Activated T-helper 2 cell treated with anti-CD3 and anti-CD28 coated beads, Interferon-gamma antibody, Interleukin-2, Interleukin-4, amounts not matched to agents 10 μg/mL and 5 μg/mL and 100 μg/mL, durations not matched to agents 14 hours and 24 hours and 36 hours (primary cell): Measurements from ENCODE around the gene OR5AC2. TPM values are rescaled to one million over a fixed set of nuclear protein-coding genes. Genes with fewer than 3 reads are reported as not detected.
A peak's percentile ranks its signal among the peaks of the same experiment; 100 is the strongest.

ENCODE experiments used
- DNase-seq: peaks from one replicate; pipeline ENCODE4 v3.0.0; 2021; ENCODE audit warnings: low spot score
- H3K27ac Mint-ChIP-seq: one replicate; pipeline ENCODE4 v1.8.0; 2021; ENCODE audit warnings: mixed read lengths
- H3K27me3 Mint-ChIP-seq: one replicate; pipeline ENCODE4 v1.8.0; 2021; ENCODE audit warnings: low read depth, mixed read lengths
- H3K36me3 Mint-ChIP-seq: one replicate; pipeline ENCODE4 v1.8.0; 2021; ENCODE audit warnings: low read depth, mixed read lengths
- H3K4me1 Mint-ChIP-seq: one replicate; pipeline ENCODE4 v1.8.0; 2021; ENCODE audit warnings: low read depth, mixed read lengths
- H3K4me3 Mint-ChIP-seq: one replicate; pipeline ENCODE4 v1.8.0; 2021; ENCODE audit warnings: low read depth, mild to moderate bottlenecking, moderate library complexity, mixed read lengths
- H3K9me3 Mint-ChIP-seq: one replicate; pipeline ENCODE4 v1.8.0; 2021; ENCODE audit warnings: mixed read lengths
- intact Hi-C: fragments of 100-400 bp; cut with micrococcal nuclease; formaldehyde crosslinking; loops from one replicate; pipeline ENCODE4 v1.15.1; 2023
- total RNA-seq: library from RNA; stranded (reverse); gene quantifications from 2 replicates; pipeline ENCODE4 v1.2.3, GENCODE V29; 2022

The OR5AC2 gene
- not detected in 2 replicates for total RNA-seq

- Mint-ChIP-seq H3K36me3 (no peaks in the 10 kb centered on the region), H3K27me3 (peaks cover 2% of the 10 kb centered on the region), H3K4me1 (no peaks in the 10 kb centered on the region), H3K27ac (no peak within 1 kb of the TSS), H3K4me3 (no peak within 1 kb of the TSS), H3K9me3 (no peaks in the 10 kb centered on the region)
- intact Hi-C loops: no loop called here
- no peak for DNase-seq
Observed at GRCh38 chr3:98086873-98087272, at the start of gene OR5AC2. OR5AC2 (plus strand) TSS chr3:98087173; CDS start chr3:98087173, 0 bp downstream.

GRCh38 chr3:98038286-98038685 is 48.7 kb upstream of the OR5AC2 start:
- peaks cover 11% of the 10 kb centered on the region for H3K9me3 Mint-ChIP-seq
- intact Hi-C loops: loop anchor here (1.0 to 5.0 kb wide), 7 partner anchors 66 to 779 kb away; partner anchors contain the start of genes ARL6, CPOX and RIOX2
- DNase-seq: no peak
- H3K4me1 Mint-ChIP-seq: peaks cover 18% of the 10 kb centered on the region
- H3K27ac Mint-ChIP-seq: peak overlapping the region; percentile 68
- H3K27me3 Mint-ChIP-seq: peaks cover 24% of the 10 kb centered on the region
- H3K4me3 Mint-ChIP-seq: no peak overlapping the region
- peaks cover 4% of the 10 kb centered on the region for H3K36me3 Mint-ChIP-seq

DNA sequence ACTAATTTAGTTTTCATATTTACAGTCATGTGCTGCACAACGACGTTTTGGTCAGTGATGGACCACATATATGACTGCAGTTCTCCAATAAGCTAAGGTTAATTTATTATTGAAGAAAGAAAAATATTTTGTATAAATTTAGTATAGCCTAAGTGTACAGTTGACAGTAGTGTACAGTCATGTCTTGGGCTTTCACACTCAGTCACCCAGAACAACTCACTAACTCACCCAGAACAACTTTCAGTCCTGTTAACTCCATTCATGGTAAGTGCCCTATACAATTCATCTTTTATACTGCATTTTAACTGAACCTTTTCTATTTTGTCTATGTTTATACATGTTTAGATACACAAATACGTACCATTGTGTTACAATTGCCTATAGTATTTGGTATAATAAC is 48.1 kb upstream of the OR5AC2 start:
- peaks cover 25% of the 10 kb centered on the region for H3K27me3 Mint-ChIP-seq
- DNase-seq: no peak

DNA sequence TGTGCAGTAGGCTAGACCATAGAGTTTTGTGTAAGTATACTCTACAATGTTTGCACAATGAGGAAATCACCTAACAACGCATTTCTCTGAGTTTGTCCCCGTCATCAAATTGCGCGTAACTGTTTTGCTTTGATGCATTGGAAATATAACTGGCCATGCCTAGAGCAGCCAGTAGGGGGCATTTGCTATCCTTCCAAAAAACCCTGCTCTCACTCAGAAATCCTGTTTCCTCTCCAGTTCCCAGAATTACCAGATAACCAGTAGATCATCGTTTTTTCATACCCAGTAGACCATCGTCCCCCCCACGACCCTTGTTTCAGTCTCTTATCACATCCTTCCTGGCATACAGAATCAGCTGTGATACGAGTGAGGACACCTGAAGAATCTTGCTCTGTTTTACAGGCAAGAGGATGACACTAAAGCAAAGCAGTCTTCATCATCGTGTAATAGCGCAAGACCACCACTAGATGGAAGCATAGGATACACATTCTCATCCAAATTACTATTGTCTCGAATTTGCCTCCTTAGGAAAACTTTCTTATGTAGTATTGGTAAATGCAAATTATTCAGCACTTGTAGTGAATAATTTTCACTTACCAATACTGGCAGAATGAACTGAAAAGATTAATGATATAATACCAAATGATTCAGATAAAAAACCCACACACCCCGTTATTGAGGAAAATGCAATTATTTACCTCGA is 47.5 kb upstream of the OR5AC2 start:
- Mint-ChIP-seq H3K4me3 (peak overlapping the region; percentile 85), H3K27ac (peak overlapping the region; percentile 93), H3K4me1 (peaks cover 15% of the 10 kb centered on the region), H3K36me3 (peaks cover 4% of the 10 kb centered on the region), H3K9me3 (peaks cover 11% of the 10 kb centered on the region), H3K27me3 (peaks cover 27% of the 10 kb centered on the region)
- intact Hi-C loops: loop anchor here (1.0 to 5.0 kb wide), 8 partner anchors 67 to 777 kb away; partner anchors contain the start of genes CLDND1, CPOX and RIOX2
- DNase-seq: peak; percentile 77

More for the DNA sequence above, 48.1 kb upstream of the OR5AC2 start:
- Mint-ChIP-seq H3K4me3 (no peak overlapping the region), H3K27ac (peak overlapping the region; percentile 93), H3K36me3 (peaks cover 4% of the 10 kb centered on the region), H3K4me1 (peaks cover 17% of the 10 kb centered on the region), H3K9me3 (peaks cover 11% of the 10 kb centered on the region)
- intact Hi-C loops: loop anchor here (1.0 to 5.0 kb wide), 9 partner anchors 67 to 778 kb away; partner anchors contain the start of genes ARL6, CLDND1, CPOX and RIOX2

GRCh38 chr3:98041350-98041749 is 45.6 kb upstream of the OR5AC2 start:
- intact Hi-C loops: no loop called here
- H3K27me3 Mint-ChIP-seq: peaks cover 30% of the 10 kb centered on the region
- no peak overlapping the region for H3K27ac Mint-ChIP-seq
- H3K36me3 Mint-ChIP-seq: peaks cover 4% of the 10 kb centered on the region
- H3K4me3 Mint-ChIP-seq: no peak overlapping the region
- peaks cover 11% of the 10 kb centered on the region for H3K9me3 Mint-ChIP-seq
- peaks cover 15% of the 10 kb centered on the region for H3K4me1 Mint-ChIP-seq
- no peak for DNase-seq

GRCh38 chr3:98048586-98048985 is 38.4 kb upstream of the OR5AC2 start:
- Mint-ChIP-seq H3K9me3 (no peaks in the 10 kb centered on the region), H3K4me3 (no peak overlapping the region), H3K27ac (no peak overlapping the region), H3K27me3 (peaks cover 26% of the 10 kb centered on the region), H3K36me3 (no peaks in the 10 kb centered on the region), H3K4me1 (no peaks in the 10 kb centered on the region)
- no peak for DNase-seq
- intact Hi-C loops: no loop called here

DNA sequence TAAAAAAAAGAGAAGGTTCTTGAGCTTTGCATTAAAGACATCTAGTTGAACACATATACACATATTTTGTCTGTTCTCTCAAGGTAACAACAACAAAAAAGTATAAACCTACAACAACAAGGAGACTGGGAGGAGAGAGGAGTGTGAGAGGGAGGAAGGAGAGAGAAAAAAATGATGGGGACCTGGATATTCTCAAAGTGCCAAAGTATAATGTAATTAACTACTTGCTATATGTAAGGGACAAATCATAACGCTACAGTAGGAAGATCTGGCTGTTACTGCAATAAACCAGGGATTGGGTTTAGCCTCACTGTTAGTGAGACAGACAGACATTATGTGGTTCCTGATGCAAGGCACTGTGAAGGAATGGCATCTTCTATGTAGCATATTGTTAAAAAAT is 37.7 kb upstream of the OR5AC2 start:
- Mint-ChIP-seq H3K4me3 (no peak overlapping the region), H3K36me3 (no peaks in the 10 kb centered on the region), H3K27ac (no peak overlapping the region), H3K9me3 (no peaks in the 10 kb centered on the region), H3K4me1 (no peaks in the 10 kb centered on the region), H3K27me3 (peaks cover 23% of the 10 kb centered on the region)
- intact Hi-C loops: no loop called here
- no peak for DNase-seq

DNA sequence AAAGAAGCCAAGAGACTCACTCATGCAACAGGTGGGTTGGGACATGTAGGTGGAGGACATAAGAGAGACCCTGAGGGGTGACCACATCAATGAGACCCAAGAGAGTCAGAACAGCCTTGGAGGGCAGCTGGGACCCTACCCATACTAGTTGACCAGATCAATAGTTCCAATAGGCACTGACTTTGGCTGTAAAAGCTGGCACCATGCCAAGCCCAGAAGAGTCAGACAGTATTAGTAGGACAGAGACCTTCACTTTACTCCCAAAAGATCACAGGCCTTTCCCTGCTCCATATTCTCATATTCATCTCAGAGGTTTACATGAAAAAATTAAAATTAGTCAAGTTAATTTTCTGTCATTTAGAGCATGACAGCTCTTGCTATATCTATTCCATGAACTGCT is 30.9 kb upstream of the OR5AC2 start:
- H3K36me3 Mint-ChIP-seq: no peaks in the 10 kb centered on the region
- no peak for DNase-seq
- intact Hi-C loops: no loop called here
- no peak overlapping the region for H3K27ac Mint-ChIP-seq
- H3K4me1 Mint-ChIP-seq: no peaks in the 10 kb centered on the region
- no peaks in the 10 kb centered on the region for H3K9me3 Mint-ChIP-seq
- peaks cover 14% of the 10 kb centered on the region for H3K27me3 Mint-ChIP-seq
- no peak overlapping the region for H3K4me3 Mint-ChIP-seq

- Mint-ChIP-seq H3K27ac (no peak overlapping the region), H3K9me3 (no peaks in the 10 kb centered on the region), H3K4me3 (no peak overlapping the region), H3K27me3 (peaks cover 15% of the 10 kb centered on the region), H3K4me1 (no peaks in the 10 kb centered on the region), H3K36me3 (no peaks in the 10 kb centered on the region)
- intact Hi-C loops: no loop called here
- DNase-seq: no peak
Observed at GRCh38 chr3:98057631-98058030, 29.3 kb upstream of the OR5AC2 start.

GRCh38 chr3:98058244-98058960 is 28.6 kb upstream of the OR5AC2 start:
- Mint-ChIP-seq H3K36me3 (no peaks in the 10 kb centered on the region), H3K27me3 (peaks cover 17% of the 10 kb centered on the region), H3K4me3 (no peak overlapping the region), H3K27ac (no peak overlapping the region), H3K9me3 (no peaks in the 10 kb centered on the region), H3K4me1 (no peaks in the 10 kb centered on the region)
- no peak for DNase-seq
- intact Hi-C loops: no loop called here

DNA sequence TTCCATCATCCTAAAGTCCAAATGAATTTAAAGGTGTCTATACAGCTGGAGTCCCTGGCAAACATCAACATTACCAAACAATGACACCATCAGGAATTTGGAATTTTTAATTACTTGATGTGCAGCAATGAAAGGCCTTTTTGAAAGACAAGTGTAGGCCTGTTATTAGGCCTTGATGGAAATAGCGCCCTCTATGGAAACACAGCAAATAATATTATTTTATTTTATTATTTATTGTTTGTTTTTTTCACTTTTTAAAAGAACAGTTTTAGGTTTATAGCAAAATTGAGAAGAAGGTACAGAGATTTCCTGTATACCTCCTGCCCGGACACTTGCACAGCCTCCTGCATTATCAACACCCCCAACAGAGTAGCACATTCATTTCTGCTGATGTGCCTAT is 18.1 kb upstream of the OR5AC2 start:
- H3K4me1 Mint-ChIP-seq: no peaks in the 10 kb centered on the region
- H3K9me3 Mint-ChIP-seq: no peaks in the 10 kb centered on the region
- no peak overlapping the region for H3K4me3 Mint-ChIP-seq
- intact Hi-C loops: no loop called here
- peaks cover 16% of the 10 kb centered on the region for H3K27me3 Mint-ChIP-seq
- no peak overlapping the region for H3K27ac Mint-ChIP-seq
- DNase-seq: no peak
- no peaks in the 10 kb centered on the region for H3K36me3 Mint-ChIP-seq

DNA sequence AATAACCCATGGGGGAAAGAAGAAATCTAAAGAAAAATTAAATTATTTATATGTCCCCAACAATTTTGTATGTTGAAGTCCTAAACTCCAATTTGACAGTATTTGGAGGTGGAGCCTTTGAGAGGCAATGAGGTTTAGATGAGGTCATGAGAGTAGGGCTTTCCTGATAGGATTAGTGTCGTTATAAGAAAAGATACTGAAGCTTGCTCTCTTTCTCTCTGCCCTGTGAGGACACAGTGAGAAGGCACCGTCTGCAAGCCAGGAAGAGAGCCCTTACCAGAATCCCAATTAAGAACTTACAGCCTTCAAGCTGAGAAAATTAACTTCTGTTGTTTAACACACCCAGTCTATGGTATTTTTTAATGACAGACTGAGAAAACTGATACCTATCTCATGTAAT is 16.1 kb upstream of the OR5AC2 start:
- H3K9me3 Mint-ChIP-seq: no peaks in the 10 kb centered on the region
- intact Hi-C loops: no loop called here
- peaks cover 16% of the 10 kb centered on the region for H3K27me3 Mint-ChIP-seq
- H3K4me3 Mint-ChIP-seq: no peak overlapping the region
- no peaks in the 10 kb centered on the region for H3K36me3 Mint-ChIP-seq
- no peak for DNase-seq
- H3K27ac Mint-ChIP-seq: no peak overlapping the region
- H3K4me1 Mint-ChIP-seq: no peaks in the 10 kb centered on the region

- H3K36me3 Mint-ChIP-seq: no peaks in the 10 kb centered on the region
- DNase-seq: no peak
- intact Hi-C loops: no loop called here
- no peaks in the 10 kb centered on the region for H3K4me1 Mint-ChIP-seq
- H3K27me3 Mint-ChIP-seq: peaks cover 11% of the 10 kb centered on the region
- no peaks in the 10 kb centered on the region for H3K9me3 Mint-ChIP-seq
- no peak overlapping the region for H3K27ac Mint-ChIP-seq
- no peak overlapping the region for H3K4me3 Mint-ChIP-seq
Observed at GRCh38 chr3:98073486-98073885, 13.5 kb upstream of the OR5AC2 start.
